ENCODE data around the gene SPEN. TPM values are rescaled to one million over a fixed set of nuclear protein-coding genes. Genes with fewer than 3 reads are reported as not detected.

SPEN gene
- total and polyA plus RNA-seq, 9 of the 15 experiments (the other 6 are each of a cell fraction or from before 2014, with no cell fraction given), result 5.7 to 87.5 (median 27.2) TPM

DNA sequence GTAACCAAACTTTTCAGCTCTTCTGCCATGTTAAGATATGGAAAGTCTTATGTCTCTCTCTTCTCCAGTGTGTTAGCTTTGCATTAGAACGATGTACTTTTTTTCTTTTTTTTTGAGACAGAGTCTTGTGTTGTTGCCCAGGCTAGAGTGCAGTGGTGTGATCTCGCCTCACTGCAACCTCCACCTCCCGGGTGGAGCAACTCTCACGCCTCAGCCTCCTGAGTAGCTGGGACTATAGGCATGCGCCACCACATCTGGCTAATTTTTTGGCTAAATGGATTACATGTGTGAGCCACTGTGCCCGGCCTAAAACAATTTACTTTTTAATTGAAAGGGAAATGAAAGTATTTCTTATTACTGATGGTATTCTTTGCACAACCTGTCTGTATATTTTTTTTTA lies 35.8 kb downstream of the SPEN start:
- peaks cover 100% of the 10 kb centered on the region for H3K79me2 ChIP-seq (ENCODE audit: control insufficient read depth, insufficient read depth, low read length)
- no peaks in the 10 kb centered on the region for H3K27me3 ChIP-seq (ENCODE audit: control insufficient read depth in 2 of 2, insufficient read depth in 2 of 2, low read length in 2 of 2)
- H3K4me3 ChIP-seq, result no peak overlapping the region
- ATAC-seq, result peak; percentile 28
- H3K36me3 ChIP-seq (ENCODE audit: control insufficient read depth, insufficient read depth, low read length), result peaks cover 46% of the 10 kb centered on the region
- BruUV-seq (replicated peaks), result no TSS peak
- peak overlapping the region; percentile 7; the same call in 1 of the 2 replicates for H3K4me2 ChIP-seq (ENCODE audit: insufficient read depth, low read length)
- H2AFZ ChIP-seq (ENCODE audit: low read depth, low read length), result no peak overlapping the region
- H3K9me1 ChIP-seq (ENCODE audit: control insufficient read depth, insufficient read depth, low read length), result no peaks in the 10 kb centered on the region
- peaks cover 14 to 23% of the 10 kb centered on the region in 2 experiments; a peak in 4 of 5 replicates for H3K4me1 ChIP-seq (replicated peaks in 1 of 2; ENCODE audit: control insufficient read depth in 2 of 2, insufficient read depth in 2 of 2, low read length in 2 of 2)
- ChIA-PET POLR2A (interaction anchor here (0.6 to 5.3 kb wide), 9 partner anchors 8 to 1526 kb away, joined by 3 to 40 read pairs (median 4); partner anchors contain the start of gene SPEN), CTCF (ENCODE audit: low intra/inter-chr PET ratio) (no interaction called here)
- 57% methylated on average over 6 of the region's 6 CpGs for WGBS (ENCODE audit: insufficient coverage, low coverage, missing lambda C conversion rate)
- intact Hi-C loops (cut with micrococcal nuclease) (no loop called here), in situ Hi-C loops (cut with MboI) (no loop called here)
- FAIRE-seq, result no peak
- no peaks in the 10 kb centered on the region for H3K9me3 ChIP-seq (replicated peaks; ENCODE audit: control insufficient read depth, insufficient read depth, low read depth, low read length)
- 0 out of 4 replicates have a peak overlapping the region, but pooled peaks of 1 of the 2 experiments have one; percentile 7 for H3K9ac ChIP-seq (ENCODE audit: insufficient read depth in 1 of 2, low read depth in 2 of 2, low read length in 2 of 2)
- H4K20me1 ChIP-seq (replicated peaks; ENCODE audit: control insufficient read depth, insufficient read depth, low read length), result peaks cover 14% of the 10 kb centered on the region; the same call in 1 of the 2 replicates
- peak in 1 of 4 experiments; percentile 24 for DNase-seq (ENCODE audit: extremely low read depth in 1 of 4, low spot score in 3 of 4)
- peak overlapping the region; percentile 60; the same call in 2 of the 3 replicates for H3K27ac ChIP-seq (ENCODE audit: extremely low read depth, low read depth, low read length)
- 0 out of 2 replicates have a peak, but pooled peaks have one; percentile 19 for TF ChIP-seq OTX1 (CRISPR knock-in tag; IDR thresholded peaks at IDR 0.05)
- TF ChIP-seq ADNP (tag; IDR thresholded peaks at IDR 0.05), result 0 out of 2 replicates have a peak, but pooled peaks have one; percentile 3
- TF ChIP-seq, protein P1, sequence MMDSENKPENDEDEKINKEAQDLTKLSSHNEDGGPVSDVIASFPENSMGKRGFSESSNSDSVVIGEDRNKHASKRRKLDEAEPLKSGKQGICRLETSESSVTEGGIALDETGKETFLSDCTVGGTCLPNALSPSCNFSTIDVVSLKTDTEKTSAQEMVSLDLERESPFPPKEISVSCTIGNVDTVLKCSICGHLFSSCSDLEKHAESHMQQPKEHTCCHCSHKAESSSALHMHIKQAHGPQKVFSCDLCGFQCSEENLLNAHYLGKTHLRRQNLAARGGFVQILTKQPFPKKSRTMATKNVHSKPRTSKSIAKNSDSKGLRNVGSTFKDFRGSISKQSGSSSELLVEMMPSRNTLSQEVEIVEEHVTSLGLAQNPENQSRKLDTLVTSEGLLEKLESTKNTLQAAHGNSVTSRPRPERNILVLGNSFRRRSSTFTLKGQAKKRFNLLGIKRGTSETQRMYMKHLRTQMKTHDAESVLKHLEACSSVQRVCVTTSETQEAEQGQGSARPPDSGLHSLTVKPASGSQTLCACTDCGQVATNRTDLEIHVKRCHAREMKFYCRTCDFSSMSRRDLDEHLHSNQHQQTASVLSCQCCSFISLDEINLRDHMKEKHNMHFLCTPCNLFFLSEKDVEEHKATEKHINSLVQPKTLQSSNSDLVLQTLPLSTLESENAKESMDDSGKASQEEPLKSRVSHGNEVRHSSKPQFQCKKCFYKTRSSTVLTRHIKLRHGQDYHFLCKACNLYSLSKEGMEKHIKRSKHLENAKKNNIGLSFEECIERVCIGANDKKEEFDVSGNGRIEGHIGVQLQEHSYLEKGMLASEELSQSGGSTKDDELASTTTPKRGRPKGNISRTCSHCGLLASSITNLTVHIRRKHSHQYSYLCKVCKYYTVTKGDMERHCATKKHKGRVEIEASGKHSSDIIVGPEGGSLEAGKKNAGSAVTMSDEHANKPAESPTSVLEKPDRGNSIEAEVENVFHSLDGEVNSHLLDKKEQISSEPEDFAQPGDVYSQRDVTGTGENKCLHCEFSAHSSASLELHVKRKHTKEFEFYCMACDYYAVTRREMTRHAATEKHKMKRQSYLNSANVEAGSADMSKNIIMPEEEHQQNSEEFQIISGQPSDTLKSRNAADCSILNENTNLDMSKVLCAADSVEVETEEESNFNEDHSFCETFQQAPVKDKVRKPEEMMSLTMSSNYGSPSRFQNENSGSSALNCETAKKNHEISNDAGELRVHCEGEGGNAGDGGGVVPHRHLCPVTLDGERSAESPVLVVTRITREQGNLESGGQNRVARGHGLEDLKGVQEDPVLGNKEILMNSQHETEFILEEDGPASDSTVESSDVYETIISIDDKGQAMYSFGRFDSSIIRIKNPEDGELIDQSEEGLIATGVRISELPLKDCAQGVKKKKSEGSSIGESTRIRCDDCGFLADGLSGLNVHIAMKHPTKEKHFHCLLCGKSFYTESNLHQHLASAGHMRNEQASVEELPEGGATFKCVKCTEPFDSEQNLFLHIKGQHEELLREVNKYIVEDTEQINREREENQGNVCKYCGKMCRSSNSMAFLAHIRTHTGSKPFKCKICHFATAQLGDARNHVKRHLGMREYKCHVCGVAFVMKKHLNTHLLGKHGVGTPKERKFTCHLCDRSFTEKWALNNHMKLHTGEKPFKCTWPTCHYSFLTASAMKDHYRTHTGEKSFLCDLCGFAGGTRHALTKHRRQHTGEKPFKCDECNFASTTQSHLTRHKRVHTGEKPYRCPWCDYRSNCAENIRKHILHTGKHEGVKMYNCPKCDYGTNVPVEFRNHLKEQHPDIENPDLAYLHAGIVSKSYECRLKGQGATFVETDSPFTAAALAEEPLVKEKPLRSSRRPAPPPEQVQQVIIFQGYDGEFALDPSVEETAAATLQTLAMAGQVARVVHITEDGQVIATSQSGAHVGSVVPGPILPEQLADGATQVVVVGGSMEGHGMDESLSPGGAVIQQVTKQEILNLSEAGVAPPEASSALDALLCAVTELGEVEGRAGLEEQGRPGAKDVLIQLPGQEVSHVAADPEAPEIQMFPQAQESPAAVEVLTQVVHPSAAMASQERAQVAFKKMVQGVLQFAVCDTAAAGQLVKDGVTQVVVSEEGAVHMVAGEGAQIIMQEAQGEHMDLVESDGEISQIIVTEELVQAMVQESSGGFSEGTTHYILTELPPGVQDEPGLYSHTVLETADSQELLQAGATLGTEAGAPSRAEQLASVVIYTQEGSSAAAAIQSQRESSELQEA (IDR thresholded peaks at IDR 0.05; ENCODE audit: low read depth), result no peak
- TF ChIP-seq, protein P2, sequence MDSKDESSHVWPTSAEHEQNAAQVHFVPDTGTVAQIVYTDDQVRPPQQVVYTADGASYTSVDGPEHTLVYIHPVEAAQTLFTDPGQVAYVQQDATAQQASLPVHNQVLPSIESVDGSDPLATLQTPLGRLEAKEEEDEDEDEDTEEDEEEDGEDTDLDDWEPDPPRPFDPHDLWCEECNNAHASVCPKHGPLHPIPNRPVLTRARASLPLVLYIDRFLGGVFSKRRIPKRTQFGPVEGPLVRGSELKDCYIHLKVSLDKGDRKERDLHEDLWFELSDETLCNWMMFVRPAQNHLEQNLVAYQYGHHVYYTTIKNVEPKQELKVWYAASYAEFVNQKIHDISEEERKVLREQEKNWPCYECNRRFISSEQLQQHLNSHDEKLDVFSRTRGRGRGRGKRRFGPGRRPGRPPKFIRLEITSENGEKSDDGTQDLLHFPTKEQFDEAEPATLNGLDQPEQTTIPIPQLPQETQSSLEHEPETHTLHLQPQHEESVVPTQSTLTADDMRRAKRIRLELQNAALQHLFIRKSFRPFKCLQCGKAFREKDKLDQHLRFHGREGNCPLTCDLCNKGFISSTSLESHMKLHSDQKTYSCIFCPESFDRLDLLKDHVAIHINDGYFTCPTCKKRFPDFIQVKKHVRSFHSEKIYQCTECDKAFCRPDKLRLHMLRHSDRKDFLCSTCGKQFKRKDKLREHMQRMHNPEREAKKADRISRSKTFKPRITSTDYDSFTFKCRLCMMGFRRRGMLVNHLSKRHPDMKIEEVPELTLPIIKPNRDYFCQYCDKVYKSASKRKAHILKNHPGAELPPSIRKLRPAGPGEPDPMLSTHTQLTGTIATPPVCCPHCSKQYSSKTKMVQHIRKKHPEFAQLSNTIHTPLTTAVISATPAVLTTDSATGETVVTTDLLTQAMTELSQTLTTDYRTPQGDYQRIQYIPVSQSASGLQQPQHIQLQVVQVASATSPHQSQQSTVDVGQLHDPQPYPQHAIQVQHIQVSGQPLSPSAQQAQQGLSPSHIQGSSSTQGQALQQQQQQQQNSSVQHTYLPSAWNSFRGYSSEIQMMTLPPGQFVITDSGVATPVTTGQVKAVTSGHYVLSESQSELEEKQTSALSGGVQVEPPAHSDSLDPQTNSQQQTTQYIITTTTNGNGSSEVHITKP (IDR thresholded peaks at IDR 0.05; ENCODE audit: partially characterized antibody), result peak; percentile 23
- TF ChIP-seq GTF2B (IDR thresholded peaks at IDR 0.05; ENCODE audit: extremely low read depth, insufficient read length), result no peak
- no peak for TF ChIP-seq ARID3A (IDR thresholded peaks at IDR 0.05; ENCODE audit: borderline replicate concordance, low read depth, low read length)

Data from K562 (cell line).